A549 (cell line): ENCODE measurements around the gene PRTFDC1. TPM values are rescaled to one million over a fixed set of nuclear protein-coding genes. Genes with fewer than 3 reads are reported as not detected.

ENCODE experiments used
- ATAC-seq, 2 experiments: fragments of 200-7000 bp in 1 of 2; fragments of >200 bp in 1 of 2; cut with Nextera tagmentation in 1 of 2; cut with Tn5 transposase in 1 of 2; 3 replicates each; pipeline versions ENCODE4 v1.8.0 to v1.9.1; 2018 to 2020; ENCODE audit warnings: mild to moderate bottlenecking in 1 of 2, moderate library complexity in 1 of 2
- CTCF ChIA-PET: fragments of 300-600 bp; sonication (Branson Sonifier 250); formaldehyde crosslinking; extraction: SDS; loops from one replicate; lab custom pipeline; 2021; ENCODE audit warnings: antibody characterized with exemption, inconsistent platforms; lab: Yijun Ruan, JAX
- POLR2A ChIA-PET: fragments of 350-600 bp; formaldehyde crosslinking; extraction: SDS; loops from one replicate; lab custom pipeline; 2021; ENCODE audit warnings: antibody characterized with exemption, inconsistent platforms; lab: Yijun Ruan, JAX
- DNase-seq, 2 experiments: peaks; one replicate each; pipeline versions ENCODE4 v3.0.0 to v3.0.0-alpha.2; 2011 to 2016; ENCODE audit warnings: low read depth in 1 of 2, low spot score in 1 of 2
- FAIRE-seq: peaks from 2 replicates; lab custom pipeline; 2011; peaks lifted over from hg19 to GRCh38; lab: Jason Lieb, UNC
- H3K27ac ChIP-seq, 2 experiments: fragments of >200 bp; sonication (Bioruptor Twin); formaldehyde crosslinking; 3 replicates each; pipeline ENCODE4 v1.5.1; 2016 to 2017
- H3K4me1 ChIP-seq: fragments of >200 bp; sonication (Bioruptor Twin); formaldehyde crosslinking; 3 replicates; pipeline ENCODE4 v1.6.1; 2016
- H3K4me2 ChIP-seq: fragments of >200 bp; sonication (Bioruptor Twin); formaldehyde crosslinking; 3 replicates; pipeline ENCODE4 v1.6.1; 2016
- H3K4me3 ChIP-seq: fragments of >200 bp; sonication (Bioruptor Twin); formaldehyde crosslinking; 3 replicates; pipeline ENCODE4 v1.5.1; 2016
- H3K9me3 ChIP-seq: fragments of >200 bp; sonication (Bioruptor Twin); formaldehyde crosslinking; 3 replicates; pipeline ENCODE4 v1.6.1; 2016
- BHLHE40 ChIP-seq: IDR thresholded peaks from 2 replicates; pipeline ENCODE4 v1.6.1; 2012; ENCODE audit warnings: low read depth, low read length, inconsistent platforms
- CBX2 ChIP-seq: fragments of 200-600 bp; sonication (generic); IDR thresholded peaks from 2 replicates; pipeline ENCODE4 v1.6.1; 2016; ENCODE audit warnings: low read depth, mild to moderate bottlenecking, borderline replicate concordance
- CBX8 ChIP-seq: fragments of 200-600 bp; sonication (generic); IDR thresholded peaks from 2 replicates; pipeline ENCODE4 v1.6.1; 2016
- CEBPB ChIP-seq, 2 experiments: fragments of >200 bp in 1 of 2; sonication (Bioruptor Twin) in 1 of 2; formaldehyde crosslinking in 1 of 2; IDR thresholded peaks; 2 replicates each; pipeline ENCODE4 v1.6.1; 2012 to 2016
- EHF ChIP-seq: fragments of 250-450 bp; sonication (Bioruptor Pico); IDR thresholded peaks from 2 replicates; pipeline ENCODE4 v1.5.0; 2020; ENCODE audit warnings: mild to moderate bottlenecking
- EP300 ChIP-seq, 2 experiments: fragments of >200 bp; sonication (Bioruptor Twin); formaldehyde crosslinking; IDR thresholded peaks; 2 replicates in 1 of 2; 3 replicates in 1 of 2; pipeline ENCODE4 v1.6.1; 2016 to 2017
- ESRRA ChIP-seq: fragments of 150-350 bp; IDR thresholded peaks from 2 replicates; pipeline ENCODE4 v1.6.1; 2014; ENCODE audit warnings: mild to moderate bottlenecking, low read length, borderline replicate concordance
- FOSB ChIP-seq: fragments of 250-450 bp; sonication (Bioruptor Pico); IDR thresholded peaks from 2 replicates; pipeline ENCODE4 v1.5.0; 2020; ENCODE audit warnings: mild to moderate bottlenecking, moderate library complexity
- FOXS1 ChIP-seq: fragments of 250-450 bp; sonication (Bioruptor Pico); IDR thresholded peaks from 2 replicates; pipeline ENCODE4 v1.5.0; 2020; ENCODE audit warnings: mild to moderate bottlenecking, moderate library complexity
- HOXA7 ChIP-seq: fragments of 250-450 bp; sonication (Bioruptor Pico); IDR thresholded peaks from 2 replicates; pipeline ENCODE4 v1.5.0; 2020; ENCODE audit warnings: mild to moderate bottlenecking, moderate library complexity
- HOXB13 ChIP-seq: fragments of 250-450 bp; sonication (Bioruptor Pico); IDR thresholded peaks from 2 replicates; pipeline ENCODE4 v1.5.0; 2020; ENCODE audit warnings: low read depth, mild to moderate bottlenecking, moderate library complexity
- JUNB ChIP-seq: fragments of >200 bp; sonication (Bioruptor Twin); formaldehyde crosslinking; IDR thresholded peaks from 2 replicates; pipeline ENCODE4 v1.6.1; 2016
- KDM5A ChIP-seq: fragments of 200-600 bp; sonication (generic); IDR thresholded peaks from 2 replicates; pipeline ENCODE4 v1.6.1; 2016; ENCODE audit warnings: antibody characterized with exemption, mild to moderate bottlenecking
- MAFK ChIP-seq: fragments of 450-650 bp; IDR thresholded peaks from 2 replicates; pipeline ENCODE4 v1.6.1; 2014; ENCODE audit not compliant: partially characterized antibody
- NFE2L2 ChIP-seq: fragments of 150-350 bp; conservative IDR thresholded peaks from 2 replicates; pipeline ENCODE4 v1.6.1; 2014; ENCODE audit warnings: low read length
- NR3C1 ChIP-seq: fragments of >200 bp; sonication (Bioruptor Twin); formaldehyde crosslinking; IDR thresholded peaks from 3 replicates; pipeline ENCODE4 v1.6.1; 2017
- PHF8 ChIP-seq: fragments of 200-600 bp; sonication (generic); IDR thresholded peaks from 2 replicates; pipeline ENCODE4 v1.6.1; 2016; ENCODE audit warnings: low read depth, mild to moderate bottlenecking, antibody characterized with exemption, moderate library complexity, borderline replicate concordance
- POLR2A ChIP-seq: IDR thresholded peaks from 2 replicates; pipeline ENCODE4 v1.6.1; 2012; ENCODE audit warnings: mild to moderate bottlenecking, low read length
- POLR2AphosphoS2 ChIP-seq: conservative IDR thresholded peaks from 2 replicates; pipeline ENCODE4 v1.6.1; 2012; ENCODE audit warnings: low read length, improper control_type of control experiment, inconsistent platforms
- RCOR1 ChIP-seq: fragments of 150-350 bp; IDR thresholded peaks from 2 replicates; pipeline ENCODE4 v1.6.1; 2014; ENCODE audit warnings: antibody characterized with exemption, low read length, low read depth
- RNF2 ChIP-seq: fragments of 200-600 bp; sonication (generic); IDR thresholded peaks from 2 replicates; pipeline ENCODE4 v1.6.1; 2016; ENCODE audit warnings: low read depth, mild to moderate bottlenecking, antibody characterized with exemption, moderate library complexity, borderline replicate concordance
- WGBS: methylation state at CpG from one replicate; pipeline ENCODE4 v1.1.6; 2017; ENCODE audit errors: missing lambda C conversion rate; 5-methylcytosine and 5-hydroxymethylcytosine counted together
- polyA plus RNA-seq, 4 experiments: library from polyadenylated mRNA; depleted of rRNA in 3 of 4; stranded (reverse); fragments of >200 nt; fragmentation: RNase III in 1 of 4; extraction: RNeasy Plus Mini Kit Qiagen cat#74134 plus additional on column Dnase treatment in 1 of 4; gene quantifications; 2 replicates in 3 of 4; 3 replicates in 1 of 4; pipeline ENCODE4 v1.2.3, GENCODE V29; 2011 to 2017
- TF ChIP-seq, protein P1 (sequence below): fragments of 250-450 bp; sonication (Bioruptor Pico); IDR thresholded peaks from 2 replicates; pipeline ENCODE4 v1.5.0; 2021; ENCODE audit warnings: mild to moderate bottlenecking, moderate library complexity, borderline replicate concordance
- TF ChIP-seq, protein P2 (sequence below): fragments of >200 bp; sonication (Bioruptor Twin); formaldehyde crosslinking; IDR thresholded peaks from 3 replicates; pipeline ENCODE4 v1.5.1; 2016
- TF ChIP-seq, protein P3 (sequence below): fragments of 450-650 bp; IDR thresholded peaks from 2 replicates; pipeline ENCODE4 v1.6.1; 2014; ENCODE audit warnings: antibody characterized with exemption
- TF ChIP-seq, protein P4 (sequence below): fragments of 200-600 bp; sonication (generic); IDR thresholded peaks from 2 replicates; pipeline ENCODE4 v1.6.1; 2016; ENCODE audit warnings: antibody characterized with exemption, mild to moderate bottlenecking, moderate library complexity
- TF ChIP-seq, protein P5 (sequence below): fragments of 250-450 bp; sonication (Bioruptor Pico); IDR thresholded peaks from 2 replicates; pipeline ENCODE4 v1.5.0; 2020; ENCODE audit warnings: low read depth, mild to moderate bottlenecking, moderate library complexity

Gene PRTFDC1
- polyA plus RNA-seq, 2 of the 4 experiments (the other 2 are of a cell fraction), result 35.6 to 39.2 TPM

DNA sequence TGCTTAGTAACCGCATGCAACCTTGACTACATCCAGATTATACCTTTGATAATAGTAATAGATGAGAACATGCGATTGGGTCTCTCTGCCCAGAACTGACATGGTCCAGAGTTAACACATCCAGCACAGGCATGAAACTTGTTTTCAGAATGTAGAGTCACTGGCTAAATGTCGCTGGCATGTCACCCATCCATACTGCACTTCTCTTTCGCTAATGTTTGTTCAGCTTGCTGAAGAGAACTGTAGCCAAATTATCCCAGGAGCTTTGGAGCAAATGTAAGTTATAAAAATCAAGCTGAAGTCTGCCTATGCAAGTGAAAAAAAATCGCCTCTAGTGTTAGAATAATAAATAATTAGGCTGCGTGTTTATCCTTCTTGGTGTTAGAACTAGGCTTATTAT, 98.2 kb downstream of the PRTFDC1 start:
- no peak for ATAC-seq
- no peak overlapping the region for H3K27ac ChIP-seq
- ChIA-PET CTCF (no interaction called here), POLR2A (no interaction called here)
- H3K9me3 ChIP-seq, result no peaks in the 10 kb centered on the region
- DNase-seq, result no peak
- H3K4me2 ChIP-seq, result no peak overlapping the region
- H3K4me3 ChIP-seq, result no peak overlapping the region
- TF ChIP-seq EP300 (IDR thresholded peaks at IDR 0.05) (no peak), FOSB (CRISPR knock-in tag) (no peak), ESRRA (no peak), HOXB13 (CRISPR knock-in tag) (no peak), FOXS1 (CRISPR knock-in tag) (no peak), RCOR1 (no peak), CBX8 (no peak), CEBPB (IDR thresholded peaks at IDR 0.05) (no peak)
- 89% methylated on average over 6 of the region's 6 CpGs for WGBS
- FAIRE-seq, result no peak
- peaks cover 21% of the 10 kb centered on the region for H3K4me1 ChIP-seq

DNA sequence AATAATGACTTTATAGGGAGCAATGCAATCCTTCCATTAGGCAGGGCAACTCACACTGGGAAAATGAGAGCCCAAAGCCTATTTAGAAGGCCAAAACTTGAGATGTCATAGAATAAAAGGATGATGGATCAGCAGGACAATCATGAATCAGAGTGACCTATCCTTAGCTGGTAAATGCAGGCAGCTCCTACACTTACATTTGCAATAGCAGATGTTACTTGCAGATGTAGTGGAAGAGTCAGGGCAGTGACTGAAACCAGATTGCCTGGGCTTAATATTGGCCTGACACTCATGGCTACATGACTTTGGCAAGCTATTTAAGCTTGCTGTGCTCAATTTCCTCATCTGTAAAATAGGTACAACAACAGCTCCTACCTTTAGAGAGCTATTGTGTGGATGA, 98.7 kb downstream of the PRTFDC1 start:
- Histone ChIP-seq H3K4me3 (no peak overlapping the region), H3K27ac (no peak overlapping the region), H3K4me2 (no peak overlapping the region), H3K4me1 (peaks cover 24% of the 10 kb centered on the region), H3K9me3 (no peaks in the 10 kb centered on the region)
- DNase-seq, result no peak
- no peak for ATAC-seq
- TF ChIP-seq RNF2, result no peak
- TF ChIP-seq EHF (CRISPR knock-in tag), result no peak
- no peak for TF ChIP-seq JUNB
- TF ChIP-seq CEBPB (IDR thresholded peaks at IDR 0.05), result no peak
- TF ChIP-seq POLR2AphosphoS2, result no peak
- no peak for TF ChIP-seq POLR2A
- TF ChIP-seq, protein P1, sequence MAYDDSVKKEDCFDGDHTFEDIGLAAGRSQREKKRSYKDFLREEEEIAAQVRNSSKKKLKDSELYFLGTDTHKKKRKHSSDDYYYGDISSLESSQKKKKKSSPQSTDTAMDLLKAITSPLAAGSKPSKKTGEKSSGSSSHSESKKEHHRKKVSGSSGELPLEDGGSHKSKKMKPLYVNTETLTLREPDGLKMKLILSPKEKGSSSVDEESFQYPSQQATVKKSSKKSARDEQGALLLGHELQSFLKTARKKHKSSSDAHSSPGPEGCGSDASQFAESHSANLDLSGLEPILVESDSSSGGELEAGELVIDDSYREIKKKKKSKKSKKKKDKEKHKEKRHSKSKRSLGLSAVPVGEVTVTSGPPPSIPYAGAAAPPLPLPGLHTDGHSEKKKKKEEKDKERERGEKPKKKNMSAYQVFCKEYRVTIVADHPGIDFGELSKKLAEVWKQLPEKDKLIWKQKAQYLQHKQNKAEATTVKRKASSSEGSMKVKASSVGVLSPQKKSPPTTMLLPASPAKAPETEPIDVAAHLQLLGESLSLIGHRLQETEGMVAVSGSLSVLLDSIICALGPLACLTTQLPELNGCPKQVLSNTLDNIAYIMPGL, result no peak
- TF ChIP-seq NR3C1, result no peak
- no peak for TF ChIP-seq HOXA7 (CRISPR knock-in tag)
- TF ChIP-seq PHF8, result no peak
- no peak for TF ChIP-seq KDM5A
- no peak for TF ChIP-seq CBX2
- no peak for TF ChIP-seq BHLHE40
- TF ChIP-seq, protein P2, sequence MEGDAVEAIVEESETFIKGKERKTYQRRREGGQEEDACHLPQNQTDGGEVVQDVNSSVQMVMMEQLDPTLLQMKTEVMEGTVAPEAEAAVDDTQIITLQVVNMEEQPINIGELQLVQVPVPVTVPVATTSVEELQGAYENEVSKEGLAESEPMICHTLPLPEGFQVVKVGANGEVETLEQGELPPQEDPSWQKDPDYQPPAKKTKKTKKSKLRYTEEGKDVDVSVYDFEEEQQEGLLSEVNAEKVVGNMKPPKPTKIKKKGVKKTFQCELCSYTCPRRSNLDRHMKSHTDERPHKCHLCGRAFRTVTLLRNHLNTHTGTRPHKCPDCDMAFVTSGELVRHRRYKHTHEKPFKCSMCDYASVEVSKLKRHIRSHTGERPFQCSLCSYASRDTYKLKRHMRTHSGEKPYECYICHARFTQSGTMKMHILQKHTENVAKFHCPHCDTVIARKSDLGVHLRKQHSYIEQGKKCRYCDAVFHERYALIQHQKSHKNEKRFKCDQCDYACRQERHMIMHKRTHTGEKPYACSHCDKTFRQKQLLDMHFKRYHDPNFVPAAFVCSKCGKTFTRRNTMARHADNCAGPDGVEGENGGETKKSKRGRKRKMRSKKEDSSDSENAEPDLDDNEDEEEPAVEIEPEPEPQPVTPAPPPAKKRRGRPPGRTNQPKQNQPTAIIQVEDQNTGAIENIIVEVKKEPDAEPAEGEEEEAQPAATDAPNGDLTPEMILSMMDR, result no peak
- TF ChIP-seq, protein P3, sequence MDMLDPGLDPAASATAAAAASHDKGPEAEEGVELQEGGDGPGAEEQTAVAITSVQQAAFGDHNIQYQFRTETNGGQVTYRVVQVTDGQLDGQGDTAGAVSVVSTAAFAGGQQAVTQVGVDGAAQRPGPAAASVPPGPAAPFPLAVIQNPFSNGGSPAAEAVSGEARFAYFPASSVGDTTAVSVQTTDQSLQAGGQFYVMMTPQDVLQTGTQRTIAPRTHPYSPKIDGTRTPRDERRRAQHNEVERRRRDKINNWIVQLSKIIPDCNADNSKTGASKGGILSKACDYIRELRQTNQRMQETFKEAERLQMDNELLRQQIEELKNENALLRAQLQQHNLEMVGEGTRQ, result no peak
- CTCF ChIA-PET, result no interaction called here
- POLR2A ChIA-PET, result no interaction called here
- no peak for FAIRE-seq

DNA sequence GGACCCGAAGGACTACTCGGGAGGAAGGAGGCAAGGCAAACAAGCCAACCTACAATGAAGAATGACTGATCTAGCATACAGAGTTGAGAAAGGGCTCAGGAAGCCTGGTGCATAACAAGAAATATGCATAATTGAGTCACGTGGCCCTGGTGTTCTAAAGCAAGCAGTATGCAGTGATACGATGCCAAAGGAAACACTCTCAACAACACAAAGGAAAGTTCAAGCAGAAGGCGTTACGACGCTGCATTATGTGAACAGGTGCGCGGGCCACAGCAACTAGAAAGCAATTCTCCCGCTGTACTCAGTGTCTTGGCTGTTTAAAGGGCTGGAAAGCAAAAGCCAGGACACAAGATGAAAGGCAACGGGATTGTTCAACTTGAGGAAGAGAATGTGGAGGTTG, 100.8 kb downstream of the PRTFDC1 start:
- H3K27ac ChIP-seq, result 0 out of 6 replicates have a peak overlapping the region, but pooled peaks of 1 of the 2 experiments have one; percentile 2
- peaks cover 31% of the 10 kb centered on the region for H3K4me1 ChIP-seq
- WGBS, result 89% methylated on average over 11 of the region's 11 CpGs
- TF ChIP-seq, protein P4, sequence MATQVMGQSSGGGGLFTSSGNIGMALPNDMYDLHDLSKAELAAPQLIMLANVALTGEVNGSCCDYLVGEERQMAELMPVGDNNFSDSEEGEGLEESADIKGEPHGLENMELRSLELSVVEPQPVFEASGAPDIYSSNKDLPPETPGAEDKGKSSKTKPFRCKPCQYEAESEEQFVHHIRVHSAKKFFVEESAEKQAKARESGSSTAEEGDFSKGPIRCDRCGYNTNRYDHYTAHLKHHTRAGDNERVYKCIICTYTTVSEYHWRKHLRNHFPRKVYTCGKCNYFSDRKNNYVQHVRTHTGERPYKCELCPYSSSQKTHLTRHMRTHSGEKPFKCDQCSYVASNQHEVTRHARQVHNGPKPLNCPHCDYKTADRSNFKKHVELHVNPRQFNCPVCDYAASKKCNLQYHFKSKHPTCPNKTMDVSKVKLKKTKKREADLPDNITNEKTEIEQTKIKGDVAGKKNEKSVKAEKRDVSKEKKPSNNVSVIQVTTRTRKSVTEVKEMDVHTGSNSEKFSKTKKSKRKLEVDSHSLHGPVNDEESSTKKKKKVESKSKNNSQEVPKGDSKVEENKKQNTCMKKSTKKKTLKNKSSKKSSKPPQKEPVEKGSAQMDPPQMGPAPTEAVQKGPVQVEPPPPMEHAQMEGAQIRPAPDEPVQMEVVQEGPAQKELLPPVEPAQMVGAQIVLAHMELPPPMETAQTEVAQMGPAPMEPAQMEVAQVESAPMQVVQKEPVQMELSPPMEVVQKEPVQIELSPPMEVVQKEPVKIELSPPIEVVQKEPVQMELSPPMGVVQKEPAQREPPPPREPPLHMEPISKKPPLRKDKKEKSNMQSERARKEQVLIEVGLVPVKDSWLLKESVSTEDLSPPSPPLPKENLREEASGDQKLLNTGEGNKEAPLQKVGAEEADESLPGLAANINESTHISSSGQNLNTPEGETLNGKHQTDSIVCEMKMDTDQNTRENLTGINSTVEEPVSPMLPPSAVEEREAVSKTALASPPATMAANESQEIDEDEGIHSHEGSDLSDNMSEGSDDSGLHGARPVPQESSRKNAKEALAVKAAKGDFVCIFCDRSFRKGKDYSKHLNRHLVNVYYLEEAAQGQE, result no peak
- no peak for TF ChIP-seq MAFK
- TF ChIP-seq, protein P5, sequence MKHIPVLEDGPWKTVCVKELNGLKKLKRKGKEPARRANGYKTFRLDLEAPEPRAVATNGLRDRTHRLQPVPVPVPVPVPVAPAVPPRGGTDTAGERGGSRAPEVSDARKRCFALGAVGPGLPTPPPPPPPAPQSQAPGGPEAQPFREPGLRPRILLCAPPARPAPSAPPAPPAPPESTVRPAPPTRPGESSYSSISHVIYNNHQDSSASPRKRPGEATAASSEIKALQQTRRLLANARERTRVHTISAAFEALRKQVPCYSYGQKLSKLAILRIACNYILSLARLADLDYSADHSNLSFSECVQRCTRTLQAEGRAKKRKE (CRISPR knock-in tag), result no peak
- no peak for TF ChIP-seq EHF (CRISPR knock-in tag)
- no peak for TF ChIP-seq PHF8
- no peak for TF ChIP-seq NFE2L2
- TF ChIP-seq, all 56 proteins: peak for 0
- ATAC-seq (no peak), DNase-seq (no peak), FAIRE-seq (no peak)
- Histone ChIP-seq H3K4me2 (no peak overlapping the region), H3K9me3 (no peaks in the 10 kb centered on the region), H3K4me3 (no peak overlapping the region)
- ChIA-PET CTCF (interaction anchor here (0.9 kb wide), 1 partner anchor 93 kb away, joined by 3 read pairs; no protein-coding TSS in a partner anchor), POLR2A (no interaction called here)
